ENCODE results near the gene STK11.
"Not testable (repeated sequence)": the region's sequence is repeated elsewhere in the genome, so short reads cannot be mapped to it uniquely, and the experiment has no call there.

Gene STK11

DNA sequence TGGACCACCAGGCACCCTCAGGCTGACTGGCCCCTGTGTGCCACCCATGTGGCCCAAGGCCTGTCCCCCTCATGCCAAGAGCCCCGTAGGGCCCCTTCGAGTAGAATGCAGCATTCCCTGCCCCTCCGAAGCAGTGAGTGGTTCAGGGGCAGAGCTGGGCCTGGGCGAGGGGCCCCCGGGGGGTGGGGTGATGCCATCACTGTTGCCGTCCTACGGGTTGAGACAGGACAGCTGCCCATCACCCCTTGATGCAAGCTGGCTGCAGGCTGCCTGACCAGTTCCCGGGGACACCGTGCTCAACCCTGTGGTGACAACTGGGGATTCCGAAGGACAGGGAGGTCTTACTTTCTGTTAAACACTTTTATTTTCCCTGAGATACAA, 36.2 kb upstream of the STK11 start:
- no peak for DNase-seq

DNA sequence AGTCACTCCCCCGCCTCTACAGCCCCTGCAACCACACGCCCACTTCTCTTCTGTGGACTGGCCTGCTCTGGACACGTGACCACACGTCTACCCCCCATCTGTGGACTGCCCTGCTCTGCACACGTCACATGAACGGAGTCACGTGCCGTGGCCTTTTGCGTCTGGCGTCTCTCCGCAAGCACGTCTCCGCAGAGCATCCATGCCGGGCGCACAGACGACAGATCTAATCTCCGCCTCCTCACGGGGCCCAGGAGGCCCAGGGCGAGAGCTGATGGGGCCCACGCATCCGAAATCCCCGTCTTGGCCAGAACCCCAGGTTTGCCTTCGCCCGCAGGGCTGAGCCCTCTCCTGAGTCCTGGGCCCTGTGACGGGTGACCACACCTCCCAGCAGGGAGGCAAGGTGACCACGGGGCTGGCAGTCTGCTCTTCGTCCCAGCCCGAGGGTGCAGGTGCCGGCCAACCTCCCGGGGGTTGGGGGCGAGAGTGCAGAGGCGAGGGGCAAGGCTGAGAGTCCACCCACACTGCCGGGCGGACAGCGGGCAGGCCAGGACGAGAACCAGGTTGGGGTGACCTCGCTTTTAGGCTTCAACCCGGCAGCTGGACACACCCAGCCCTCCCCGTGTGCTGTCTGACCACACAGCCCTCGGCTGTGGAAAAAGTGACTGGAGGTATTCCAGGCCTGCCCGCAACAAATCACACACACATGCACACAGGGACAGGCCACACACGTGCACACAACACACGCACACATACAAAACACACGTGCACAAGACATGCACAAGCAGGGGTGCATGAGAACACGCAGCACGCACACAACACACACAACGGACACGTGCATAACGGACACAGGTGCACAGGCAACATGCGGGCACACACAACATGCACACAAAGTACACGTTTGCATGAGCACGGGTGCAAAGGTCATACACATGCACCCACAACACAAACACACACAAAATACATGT, 35.4 kb upstream of the STK11 start:
- no peak for DNase-seq

DNA sequence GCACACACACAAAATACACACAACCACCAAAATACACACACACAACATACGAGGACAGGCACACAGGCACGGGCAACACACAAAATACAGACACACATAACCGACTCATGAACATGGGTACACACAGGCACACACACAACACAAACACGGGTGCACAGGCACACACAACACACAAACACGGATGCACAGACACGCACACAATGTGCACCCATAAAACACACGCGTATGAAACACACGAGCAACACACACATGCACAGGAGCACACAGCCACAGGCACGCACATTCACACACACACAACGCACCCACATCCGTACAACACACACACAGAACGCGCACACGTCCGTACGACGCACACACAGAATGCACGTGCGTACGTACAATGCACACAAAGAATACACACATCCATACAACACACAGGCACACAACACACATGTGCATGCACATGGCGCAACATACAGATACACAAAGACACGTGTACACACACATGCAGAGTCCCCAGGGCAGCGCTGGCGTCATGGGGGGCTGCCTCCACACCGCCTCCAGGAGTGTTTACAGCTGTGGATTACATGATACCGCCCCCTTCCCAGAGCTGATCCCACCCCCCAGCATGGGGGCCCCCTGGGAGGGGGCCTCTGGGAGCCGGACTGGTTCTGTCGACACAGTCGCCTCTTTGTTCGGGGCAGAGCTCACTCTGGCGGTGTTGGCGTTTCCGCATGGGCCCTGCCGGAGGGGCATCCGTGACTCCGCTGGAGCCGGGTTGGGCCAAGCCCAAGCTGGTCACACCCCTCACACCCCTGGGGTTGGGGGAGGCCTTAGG, 34.4 kb upstream of the STK11 start:
- no peak for DNase-seq

- no peak for DNase-seq
Observed at GRCh38 chr19:1171755-1172352, 33.7 kb upstream of the STK11 start.

GRCh38 chr19:1172353-1173158, 33.0 kb upstream of the STK11 start:
- DNase-seq, result peak; percentile 24

- DNase-seq, result no peak
Observed at GRCh38 chr19:1173159-1173844, 32.3 kb upstream of the STK11 start.

DNA sequence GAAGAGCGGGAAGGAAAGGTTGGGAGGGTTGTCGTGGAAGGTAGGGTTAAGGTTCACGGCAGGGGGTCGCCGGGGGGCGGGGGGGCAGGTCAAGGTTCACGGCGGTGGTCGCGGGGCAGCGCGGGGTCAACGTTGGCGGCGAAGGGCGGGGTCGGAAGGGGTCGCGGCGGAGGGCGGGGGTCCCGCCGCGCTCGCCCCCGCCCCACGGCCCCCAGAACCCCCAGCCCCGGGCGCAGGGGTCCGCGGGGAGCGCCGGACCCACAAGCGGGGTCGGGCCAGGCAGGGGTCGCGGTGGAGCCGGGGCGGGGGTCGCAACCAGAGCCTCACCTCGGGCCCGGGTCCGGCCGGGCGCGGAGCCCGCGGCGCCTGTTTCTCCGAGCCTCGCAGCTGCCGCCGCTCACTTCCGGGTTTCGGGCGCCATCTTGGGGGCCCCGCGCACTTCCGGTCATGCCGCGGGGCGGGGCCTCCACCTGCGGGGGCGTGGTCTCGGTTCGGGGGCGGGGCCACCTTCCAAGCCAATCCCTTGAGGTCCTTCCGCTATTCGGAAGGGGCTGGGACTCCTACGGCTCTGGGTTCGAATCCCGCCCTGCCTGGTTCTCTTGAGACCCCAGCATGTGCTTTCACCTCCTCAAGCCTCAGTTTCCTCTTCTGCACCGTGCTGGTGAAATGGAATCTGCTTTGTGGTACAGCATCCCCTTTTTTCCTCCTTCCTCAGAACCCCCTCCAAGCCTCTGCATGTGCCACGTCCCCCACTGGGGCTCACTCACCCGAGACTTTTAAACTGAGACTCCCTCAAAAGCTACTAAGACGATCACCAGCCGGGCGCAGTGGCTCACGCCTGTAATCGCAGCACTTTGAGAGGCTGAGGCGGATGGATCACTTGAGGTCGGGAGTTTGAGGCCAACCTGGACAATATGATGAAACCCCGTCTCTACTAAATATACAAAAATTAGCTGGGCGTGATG, 31.5 kb upstream of the STK11 start, which contains the start of gene SBNO2:
Gene SBNO2, minus strand, starts transcription at position 424 of the 965 bp plus-strand sequence. CDS start 19,992 bp downstream, outside the sequence.
- peak; percentile 86 for DNase-seq

DNA sequence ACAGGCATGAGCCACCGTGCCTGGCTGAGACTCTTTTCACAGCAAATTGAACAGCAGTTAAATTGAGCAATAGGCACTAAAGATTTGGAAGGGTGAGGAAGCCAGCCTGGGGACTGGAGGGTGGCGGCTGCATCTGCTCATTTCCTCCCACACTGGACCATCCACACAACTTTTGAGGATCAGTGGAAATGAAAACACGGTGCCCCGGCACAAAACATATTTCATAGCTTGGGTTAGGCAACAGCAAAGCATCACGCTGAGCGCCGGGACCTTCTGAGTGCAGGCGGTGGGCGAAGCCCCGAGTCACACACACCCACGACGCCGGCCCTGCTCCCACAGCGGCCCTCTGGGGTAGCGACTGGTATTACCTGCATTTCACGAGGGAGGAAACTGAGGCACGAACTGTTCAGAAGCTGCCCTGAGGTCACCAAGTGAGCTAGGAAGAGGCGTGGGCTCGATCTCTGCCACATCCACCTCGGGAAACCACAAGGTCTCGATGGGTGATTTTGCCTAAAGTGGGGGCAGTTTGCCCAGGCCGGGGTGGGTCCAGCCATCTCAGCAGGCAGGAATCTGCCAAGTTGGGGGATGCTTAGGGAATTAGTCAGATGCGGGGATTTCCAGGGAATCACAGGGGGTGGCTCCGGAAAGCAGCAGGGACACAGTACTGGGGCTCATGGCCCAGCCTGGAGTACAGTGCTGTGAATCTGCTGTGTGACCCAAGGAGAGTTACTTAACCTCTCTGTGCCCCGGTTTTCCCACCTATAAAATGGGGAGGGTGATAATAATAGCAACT, 28.1 kb upstream of the STK11 start:
- peak; percentile 91 for DNase-seq

- DNase-seq, result no peak
Observed at GRCh38 chr19:1181606-1182005, 24.0 kb upstream of the STK11 start.

DNA sequence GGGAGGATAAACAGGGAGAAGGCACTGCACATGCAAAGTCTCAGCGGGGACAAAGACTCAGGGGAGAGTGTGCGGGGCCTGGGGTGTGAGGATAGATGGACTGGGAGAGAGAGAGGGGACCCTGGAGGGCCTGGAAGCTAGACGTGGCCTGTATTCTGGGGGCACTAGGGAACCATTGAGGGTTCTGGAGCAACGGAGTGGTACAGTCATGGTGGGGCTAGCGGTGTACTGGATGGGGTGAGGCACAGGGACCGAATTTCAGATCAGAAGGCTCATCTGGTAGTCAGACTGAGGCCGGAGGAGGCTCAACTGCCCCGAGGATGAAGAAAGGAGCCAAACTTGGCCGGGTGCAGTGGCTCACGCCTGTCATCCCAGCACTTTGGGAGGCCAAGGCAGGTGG, 23.5 kb upstream of the STK11 start:
- no peak for DNase-seq

DNA sequence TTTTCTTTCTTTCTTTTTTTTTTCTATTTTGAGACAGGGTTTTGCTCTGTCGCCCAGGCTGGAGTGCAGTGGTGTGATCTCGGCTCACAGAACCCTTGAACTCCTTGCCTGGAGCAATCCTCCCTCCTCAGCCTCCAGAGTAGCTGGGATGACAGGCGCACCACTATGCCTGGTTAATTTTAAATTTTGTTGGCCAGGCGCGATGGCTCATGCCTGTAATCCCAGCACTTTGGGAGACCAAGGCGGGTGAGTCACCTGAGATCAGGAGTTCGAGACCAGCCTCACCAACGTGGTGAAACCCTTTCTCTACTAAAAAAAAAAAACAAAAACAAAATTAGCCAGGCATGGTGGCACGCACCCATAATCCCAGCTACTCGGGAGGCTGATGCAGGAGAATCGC, 22.9 kb upstream of the STK11 start:
- no peak for DNase-seq

- DNase-seq, result no peak
Observed at GRCh38 chr19:1183543-1184172, 21.9 kb upstream of the STK11 start.

GRCh38 chr19:1189419-1189818, 16.2 kb upstream of the STK11 start:
- DNase-seq, result no peak

DNA sequence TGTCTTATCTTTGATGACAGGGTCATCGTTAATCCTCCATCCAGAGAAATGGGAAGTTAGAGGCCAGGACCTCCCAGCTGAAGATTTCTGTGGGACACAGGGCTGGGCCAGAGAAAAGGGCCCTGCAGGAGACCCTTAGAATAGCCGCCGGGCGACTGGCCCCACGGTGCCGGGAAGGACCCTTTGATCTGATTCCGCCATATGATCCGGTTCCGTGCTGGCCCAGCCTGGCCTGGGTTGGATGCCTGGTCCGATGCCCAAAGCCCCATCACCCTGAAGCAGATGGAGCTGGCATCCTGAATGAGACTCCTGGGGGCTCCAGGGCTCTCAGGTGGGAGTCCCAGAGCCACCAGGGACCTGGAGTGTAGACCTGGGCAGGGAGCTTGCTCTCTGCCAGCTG, 6.0 kb upstream of the STK11 start:
- no peak for DNase-seq

GRCh38 chr19:1200614-1201013, 5.0 kb upstream of the STK11 start:
- DNase-seq, result not testable (repeated sequence)

DNA sequence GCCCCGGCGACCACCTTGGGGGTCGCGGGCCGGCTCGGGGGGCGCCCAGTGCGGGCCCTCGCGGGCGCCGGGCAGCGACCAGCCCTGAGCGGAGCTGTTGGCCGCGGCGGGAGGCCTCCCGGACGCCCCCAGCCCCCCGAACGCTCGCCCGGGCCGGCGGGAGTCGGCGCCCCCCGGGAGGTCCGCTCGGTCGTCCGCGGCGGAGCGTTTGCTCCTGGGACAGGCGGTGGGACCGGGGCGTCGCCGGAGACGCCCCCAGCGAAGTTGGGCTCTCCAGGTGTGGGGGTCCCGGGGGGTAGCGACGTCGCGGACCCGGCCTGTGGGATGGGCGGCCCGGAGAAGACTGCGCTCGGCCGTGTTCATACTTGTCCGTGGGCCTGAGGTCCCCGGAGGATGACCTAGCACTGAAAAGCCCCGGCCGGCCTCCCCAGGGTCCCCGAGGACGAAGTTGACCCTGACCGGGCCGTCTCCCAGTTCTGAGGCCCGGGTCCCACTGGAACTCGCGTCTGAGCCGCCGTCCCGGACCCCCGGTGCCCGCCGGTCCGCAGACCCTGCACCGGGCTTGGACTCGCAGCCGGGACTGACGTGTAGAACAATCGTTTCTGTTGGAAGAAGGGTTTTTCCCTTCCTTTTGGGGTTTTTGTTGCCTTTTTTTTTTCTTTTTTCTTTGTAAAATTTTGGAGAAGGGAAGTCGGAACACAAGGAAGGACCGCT, 729 bp downstream of the STK11 start:
- DNase-seq, result peak; percentile 37

DNA sequence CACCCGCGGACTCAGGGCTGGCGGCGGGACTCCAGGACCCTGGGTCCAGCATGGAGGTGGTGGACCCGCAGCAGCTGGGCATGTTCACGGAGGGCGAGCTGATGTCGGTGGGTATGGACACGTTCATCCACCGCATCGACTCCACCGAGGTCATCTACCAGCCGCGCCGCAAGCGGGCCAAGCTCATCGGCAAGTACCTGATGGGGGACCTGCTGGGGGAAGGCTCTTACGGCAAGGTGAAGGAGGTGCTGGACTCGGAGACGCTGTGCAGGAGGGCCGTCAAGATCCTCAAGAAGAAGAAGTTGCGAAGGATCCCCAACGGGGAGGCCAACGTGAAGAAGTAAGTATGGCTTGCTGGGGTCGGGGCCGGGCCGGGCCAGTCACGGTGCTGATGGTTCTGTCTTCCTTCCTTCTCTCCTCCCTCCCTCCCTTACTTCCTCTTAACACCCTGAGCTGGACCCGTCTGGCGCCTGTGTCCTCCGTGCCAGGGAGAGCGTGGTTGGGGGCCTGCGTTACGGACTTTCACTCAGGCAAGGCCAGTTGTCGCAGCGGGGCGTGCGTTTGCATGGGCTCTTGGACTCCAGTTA, 1.4 kb downstream of the STK11 start:
- DNase-seq, result peak; percentile 31

DNA sequence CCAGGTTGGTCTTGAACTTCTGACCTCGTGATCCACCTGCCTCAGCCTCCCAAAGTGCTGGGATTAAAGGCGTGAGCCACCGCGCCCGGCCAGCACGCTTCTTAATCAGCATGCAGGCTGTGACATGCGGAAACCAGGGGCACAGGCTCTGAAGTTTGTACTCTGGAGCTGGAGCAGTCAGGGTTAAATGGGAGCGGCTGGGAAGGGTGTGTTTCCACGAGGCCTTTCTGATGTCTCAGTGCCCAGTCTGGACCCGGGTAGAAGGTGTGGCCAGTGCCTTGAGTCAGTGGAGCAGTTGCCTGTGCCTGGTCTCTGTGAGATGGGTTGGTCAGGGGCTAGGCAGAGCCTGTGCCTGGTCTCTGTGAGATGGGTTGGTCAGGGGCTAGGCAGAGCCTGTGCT, 3.3 kb downstream of the STK11 start:
- not testable (repeated sequence) for DNase-seq

Data from inflammatory macrophage treated with lipopolysaccharide for 4 hours (primary cell).